T-cell (primary cell): ENCODE results near the gene MRPL49. TPM values are rescaled to one million over a fixed set of nuclear protein-coding genes. Genes with fewer than 3 reads are reported as not detected.

Experiments
- ATAC-seq, 4 experiments: fragments of 200-7000 bp in 3 of 4; fragments of 150-1000 bp in 1 of 4; cut with Tn5 transposase; replicated peaks in 1 of 4; 1 replicate in 3 of 4; 2 replicates in 1 of 4; pipeline ENCODE4 v1.10.0; 2021; ENCODE audit warnings: moderate library complexity in 3 of 4, mild to moderate bottlenecking in 2 of 4, moderate number of reproducible peaks in 1 of 4
- CTCF ChIA-PET, 2 donors: fragments of 300-600 bp; sonication (Branson Sonifier 250); formaldehyde crosslinking; loops; one replicate each; lab custom pipeline; 2022; ENCODE audit warnings: antibody characterized with exemption in 2 of 2; lab: Charles Lee
- POLR2A ChIA-PET, 2 donors: fragments of 300-600 bp; sonication (Branson Sonifier 250); formaldehyde crosslinking; loops; one replicate each; lab custom pipeline; 2022; ENCODE audit warnings: antibody characterized with exemption in 2 of 2; lab: Charles Lee
- DNase-seq, 35 experiments: peaks; one replicate each; pipeline versions ENCODE4 v3.0.0 to v3.0.0-alpha.2; 2013 to 2023
- H3K27ac ChIP-seq: one replicate; pipeline ENCODE4 v1.5.1; 2013; ENCODE audit warnings: low read length
- H3K27me3 ChIP-seq, 2 experiments: replicated peaks in 1 of 2; 1 replicate in 1 of 2; 2 replicates in 1 of 2; pipeline versions ENCODE4 v1.6.1 to v1.7.0; 2013; ENCODE audit warnings: low read length in 1 of 2, mixed read lengths in 1 of 2; ENCODE audit not compliant: control insufficient read depth in 2 of 2, insufficient read depth in 2 of 2; ENCODE audit errors: extremely low read depth in 1 of 2
- H3K36me3 ChIP-seq, 2 donors: 1 replicate in 1 of 2; 2 replicates in 1 of 2; pipeline versions ENCODE4 v1.6.1 to v1.7.0; 2013; ENCODE audit warnings: low read length in 1 of 2; ENCODE audit not compliant: control insufficient read depth in 2 of 2, insufficient read depth in 1 of 2; ENCODE audit errors: extremely low read depth in 1 of 2
- H3K4me1 ChIP-seq, 2 experiments: 1 replicate in 1 of 2; 2 replicates in 1 of 2; pipeline versions ENCODE4 v1.6.1 to v1.7.0; 2013; ENCODE audit warnings: low read length in 2 of 2, mixed read lengths in 1 of 2; ENCODE audit not compliant: insufficient read depth in 2 of 2, control insufficient read depth in 1 of 2; ENCODE audit errors: extremely low read depth in 1 of 2
- H3K4me3 ChIP-seq, 2 donors: 1 replicate in 1 of 2; 2 replicates in 1 of 2; pipeline versions ENCODE4 v1.5.1 to v1.7.0; 2013; ENCODE audit warnings: mild to moderate bottlenecking in 2 of 2, low read length in 1 of 2, moderate library complexity in 1 of 2; ENCODE audit not compliant: control insufficient read depth in 1 of 2; ENCODE audit errors: extremely low read depth in 1 of 2
- H3K9me3 ChIP-seq: 2 replicates; pipeline ENCODE4 v1.7.0; 2013
- H3K27ac Mint-ChIP-seq, 2 donors: one replicate each; pipeline ENCODE4 v1.8.0; 2020 to 2021; ENCODE audit warnings: mild to moderate bottlenecking in 2 of 2, mixed read lengths in 2 of 2
- H3K27me3 Mint-ChIP-seq, 2 donors: one replicate each; pipeline ENCODE4 v1.8.0; 2021 to 2022; ENCODE audit warnings: mixed read lengths in 2 of 2
- H3K36me3 Mint-ChIP-seq: one replicate; pipeline ENCODE4 v1.8.0; 2021; ENCODE audit warnings: mixed read lengths
- H3K4me1 Mint-ChIP-seq, 3 donors: one replicate each; pipeline ENCODE4 v1.8.0; 2020 to 2022; ENCODE audit warnings: mixed read lengths in 3 of 3, mild to moderate bottlenecking in 1 of 3
- H3K4me3 Mint-ChIP-seq, 3 donors: one replicate each; pipeline ENCODE4 v1.8.0; 2020 to 2022; ENCODE audit warnings: mild to moderate bottlenecking in 3 of 3, mixed read lengths in 3 of 3, moderate library complexity in 3 of 3
- H3K9me3 Mint-ChIP-seq, 3 donors: one replicate each; pipeline ENCODE4 v1.8.0; 2020 to 2022; ENCODE audit warnings: mixed read lengths in 3 of 3
- WGBS: methylation state at CpG from one replicate; pipeline ENCODE4 v1.1.5; 2013; ENCODE audit warnings: missing lambda C conversion rate; ENCODE audit not compliant: insufficient coverage; 5-methylcytosine and 5-hydroxymethylcytosine counted together
- total RNA-seq, 35 experiments: library from RNA in 6 of 35; stranded (reverse) in 6 of 35; fragments of 120-200 nt in 1 of 35; gene quantifications; one replicate each; pipeline versions ENCODE4 v1.2.1 to v1.2.4 and lab custom pipeline; 2013 to 2026

Gene MRPL49
- total RNA-seq, 5 donors from 2014 or later (not counting 1 experiment from before 2014, with no cell fraction given) = 48.3 to 58.8 (median 55.1) TPM

- H3K36me3 Mint-ChIP-seq = peaks cover 6% of the 10 kb centered on the region
- CTCF ChIA-PET = interaction anchor here (0.6 to 1.6 kb wide), 2 partner anchors 39 to 63 kb away, joined by 6 read pairs; partner anchors contain the start of genes FAU (in 1 of the 2) and MRPL49 (in 1 of the 2)
Measured at GRCh38 chr11:65083134-65083833, 38.8 kb upstream of the MRPL49 start.

GRCh38 chr11:65083834-65084597 lies 38.1 kb upstream of the MRPL49 start, which contains the start of the genes CDCA5 and ZFPL1:
Gene CDCA5, minus strand, starts transcription at chr11:65084040. Its CDS starts 62 bp downstream, at chr11:65083978.
Gene ZFPL1, plus strand, starts transcription at chr11:65084222. Its CDS starts 477 bp downstream, at chr11:65084699.
- peak; percentile 87 to 92 (median 91) for ATAC-seq
- peaks cover 15 to 35% of the 10 kb centered on the region in 2 donors for H3K36me3 ChIP-seq
- Mint-ChIP-seq H3K27me3 (no peaks in the 10 kb centered on the region), H3K4me3 (peak within 1 kb of the TSS; percentile 88 to 93 (median 89)), H3K4me1 (peaks cover 26 to 34% (median 30%) of the 10 kb centered on the region in 3 donors), H3K9me3 (no peaks in the 10 kb centered on the region), H3K27ac (peak within 1 kb of the TSS; percentile 96), H3K36me3 (peaks cover 13% of the 10 kb centered on the region)
- peak; percentile 91 to 98 (median 95) for DNase-seq
- H3K4me3 ChIP-seq = peak within 1 kb of the TSS; percentile 83 to 89
- ChIA-PET CTCF (interaction anchor here in 1 of 2 donors (0.6 to 1.6 kb wide), 2 partner anchors 38 to 60 kb away, joined by 3 to 6 read pairs; partner anchors contain the start of genes FAU and MRPL49), POLR2A (interaction anchor here in 1 of 2 donors (0.6 kb wide), 1 partner anchor 573 kb away, joined by 3 read pairs; no protein-coding TSS in a partner anchor)
- WGBS = under 1% methylated on average over 71 of the region's 79 CpGs
- peaks cover 11 to 22% of the 10 kb centered on the region in 2 experiments for H3K4me1 ChIP-seq
- peak within 1 kb of the TSS; percentile 92 for H3K27ac ChIP-seq
- H3K27me3 ChIP-seq = no peaks in the 10 kb centered on the region
- no peaks in the 10 kb centered on the region for H3K9me3 ChIP-seq

More at GRCh38 chr11:65083134-65083833, 38.8 kb upstream of the MRPL49 start:
- no peak for ATAC-seq
- peaks cover 11 to 27% of the 10 kb centered on the region in 2 experiments for H3K4me1 ChIP-seq
- H3K9me3 ChIP-seq = no peaks in the 10 kb centered on the region
- H3K27ac Mint-ChIP-seq = peak overlapping the region; percentile 46 to 96
- no peaks in the 10 kb centered on the region for H3K27me3 Mint-ChIP-seq
- H3K4me1 Mint-ChIP-seq = peaks cover 28 to 38% (median 35%) of the 10 kb centered on the region in 3 donors
- WGBS = 3% methylated on average over 8 of the region's 13 CpGs
- POLR2A ChIA-PET = interaction anchor here in 1 of 2 donors (0.6 kb wide), 1 partner anchor 574 kb away, joined by 3 read pairs; no protein-coding TSS in a partner anchor
- peak overlapping the region; percentile 92 for H3K27ac ChIP-seq
- peak overlapping the region; percentile 88 to 93 (median 89) for H3K4me3 Mint-ChIP-seq
- no peaks in the 10 kb centered on the region for H3K27me3 ChIP-seq
- peaks cover 13 to 28% of the 10 kb centered on the region in 2 donors for H3K36me3 ChIP-seq
- no peaks in the 10 kb centered on the region for H3K9me3 Mint-ChIP-seq
- DNase-seq = peak in 1 of 35 experiments; percentile 2
- H3K4me3 ChIP-seq = peak overlapping the region; percentile 83 to 89

- no peaks in the 10 kb centered on the region for H3K9me3 ChIP-seq
- DNase-seq (no peak), ATAC-seq (no peak)
- H3K27me3 ChIP-seq = no peaks in the 10 kb centered on the region
- peak overlapping the region; percentile 92 for H3K27ac ChIP-seq
- Mint-ChIP-seq H3K4me3 (peak overlapping the region; percentile 88 to 93 (median 89)), H3K9me3 (no peaks in the 10 kb centered on the region), H3K36me3 (peaks cover 20% of the 10 kb centered on the region), H3K27me3 (no peaks in the 10 kb centered on the region), H3K27ac (peak overlapping the region; percentile 96), H3K4me1 (peaks cover 26 to 34% (median 30%) of the 10 kb centered on the region in 3 donors)
- ChIA-PET CTCF (interaction anchor here in 1 of 2 donors (0.8 kb wide), 1 partner anchor 72 kb away, joined by 3 read pairs; no protein-coding TSS in a partner anchor), POLR2A (interaction anchor here in 1 of 2 donors (0.5 kb wide), 1 partner anchor 14 kb away, joined by 4 read pairs; no protein-coding TSS in a partner anchor)
- H3K4me3 ChIP-seq = peak overlapping the region; percentile 83 to 89
- peaks cover 11 to 22% of the 10 kb centered on the region in 2 experiments for H3K4me1 ChIP-seq
- WGBS = 60% methylated on average over 19 of the region's 23 CpGs
- H3K36me3 ChIP-seq = peaks cover 15 to 38% of the 10 kb centered on the region in 2 donors
Measured at GRCh38 chr11:65084598-65085375, 37.3 kb upstream of the MRPL49 start.

GRCh38 chr11:65085446-65085845 lies 36.7 kb upstream of the MRPL49 start:
- ChIA-PET CTCF (interaction anchor here in 1 of 2 donors (0.8 kb wide), 1 partner anchor 72 kb away, joined by 3 read pairs; no protein-coding TSS in a partner anchor), POLR2A (interaction anchor here in 1 of 2 donors (0.5 kb wide), 1 partner anchor 13 kb away, joined by 4 read pairs; no protein-coding TSS in a partner anchor)
- H3K27me3 ChIP-seq = no peaks in the 10 kb centered on the region
- no peak overlapping the region for H3K27ac ChIP-seq
- ATAC-seq (no peak), DNase-seq (no peak)
- no peak overlapping the region for H3K4me3 ChIP-seq
- Mint-ChIP-seq H3K4me3 (peak overlapping the region; percentile 88 to 93 (median 89)), H3K9me3 (no peaks in the 10 kb centered on the region), H3K27ac (peak overlapping the region; percentile 30 to 55), H3K36me3 (peaks cover 20% of the 10 kb centered on the region), H3K4me1 (peaks cover 26 to 34% (median 30%) of the 10 kb centered on the region in 3 donors), H3K27me3 (no peaks in the 10 kb centered on the region)
- WGBS = no CpG with 5 or more reads among the region's 4 CpGs
- H3K9me3 ChIP-seq = no peaks in the 10 kb centered on the region
- peaks cover 15 to 38% of the 10 kb centered on the region in 2 donors for H3K36me3 ChIP-seq
- peaks cover 11 to 22% of the 10 kb centered on the region in 2 experiments for H3K4me1 ChIP-seq

GRCh38 chr11:65086809-65087208 lies 35.3 kb upstream of the MRPL49 start:
- POLR2A ChIA-PET = interaction anchor here (0.6 kb wide), 2 partner anchors 80 to 207 kb away, joined by 3 to 4 read pairs; no protein-coding TSS in a partner anchor
- no peak overlapping the region for H3K27ac ChIP-seq
- H3K36me3 Mint-ChIP-seq = peaks cover 20% of the 10 kb centered on the region

More at GRCh38 chr11:65086809-65087208, 35.3 kb upstream of the MRPL49 start:
- Histone ChIP-seq H3K36me3 (peaks cover 15 to 38% of the 10 kb centered on the region in 2 donors), H3K27me3 (no peaks in the 10 kb centered on the region), H3K4me1 (peaks cover 11 to 22% of the 10 kb centered on the region in 2 experiments), H3K4me3 (no peak overlapping the region), H3K9me3 (no peaks in the 10 kb centered on the region)
- CTCF ChIA-PET = interaction anchor here in 1 of 2 donors (0.5 kb wide), 1 partner anchor 260 kb away, joined by 3 read pairs; no protein-coding TSS in a partner anchor
- H3K4me3 Mint-ChIP-seq = peak overlapping the region in 1 of 3 donors; percentile 45
- no peaks in the 10 kb centered on the region for H3K9me3 Mint-ChIP-seq
- ATAC-seq (no peak), DNase-seq (no peak)
- H3K27ac Mint-ChIP-seq = no peak overlapping the region
- H3K27me3 Mint-ChIP-seq = no peaks in the 10 kb centered on the region
- WGBS = 94% methylated on average over 4 of the region's 9 CpGs
- peaks cover 26 to 34% (median 30%) of the 10 kb centered on the region in 3 donors for H3K4me1 Mint-ChIP-seq
